T-helper 17 cell (primary cell): ENCODE measurements around the gene CYFIP1. TPM values are rescaled to one million over a fixed set of nuclear protein-coding genes. Genes with fewer than 3 reads are reported as not detected.
A peak's percentile ranks its signal among the peaks of the same experiment; 100 is the strongest.

Experiments used
- ATAC-seq: fragments of 150-1000 bp; cut with Tn5 transposase; 2 replicates; pipeline ENCODE4 v1.10.0; 2021; ENCODE audit warnings: mild to moderate bottlenecking, moderate library complexity
- DNase-seq, 3 donors: peaks; one replicate each; pipeline versions ENCODE4 v3.0.0 to v3.0.0-alpha.2; 2020 to 2021
- H3K9me3 ChIP-seq: one replicate; pipeline ENCODE4 v1.7.0; 2013; ENCODE audit warnings: low read length, mild to moderate bottlenecking; ENCODE audit not compliant: control insufficient read depth, poor library complexity, severe bottlenecking
- H3K27ac Mint-ChIP-seq: one replicate; pipeline ENCODE4 v1.8.0; 2022; ENCODE audit warnings: mild to moderate bottlenecking, moderate library complexity, mixed read lengths
- H3K27me3 Mint-ChIP-seq: one replicate; pipeline ENCODE4 v1.8.0; 2022; ENCODE audit warnings: mixed read lengths
- H3K36me3 Mint-ChIP-seq: one replicate; pipeline ENCODE4 v1.8.0; 2022; ENCODE audit warnings: low read depth, mixed read lengths
- H3K4me1 Mint-ChIP-seq: one replicate; pipeline ENCODE4 v1.8.0; 2022; ENCODE audit warnings: mild to moderate bottlenecking, mixed read lengths
- H3K4me3 Mint-ChIP-seq: one replicate; pipeline ENCODE4 v1.8.0; 2022; ENCODE audit warnings: mild to moderate bottlenecking, moderate library complexity, mixed read lengths
- total RNA-seq, 4 donors: library from RNA in 2 of 4; stranded (reverse) in 2 of 4; gene quantifications; one replicate each; pipeline ENCODE4 v1.2.3 and lab custom pipeline; 2022 to 2026

Gene CYFIP1
- total RNA-seq, 2 donors from 2014 or later: 14.8 to 17.7 TPM

DNA sequence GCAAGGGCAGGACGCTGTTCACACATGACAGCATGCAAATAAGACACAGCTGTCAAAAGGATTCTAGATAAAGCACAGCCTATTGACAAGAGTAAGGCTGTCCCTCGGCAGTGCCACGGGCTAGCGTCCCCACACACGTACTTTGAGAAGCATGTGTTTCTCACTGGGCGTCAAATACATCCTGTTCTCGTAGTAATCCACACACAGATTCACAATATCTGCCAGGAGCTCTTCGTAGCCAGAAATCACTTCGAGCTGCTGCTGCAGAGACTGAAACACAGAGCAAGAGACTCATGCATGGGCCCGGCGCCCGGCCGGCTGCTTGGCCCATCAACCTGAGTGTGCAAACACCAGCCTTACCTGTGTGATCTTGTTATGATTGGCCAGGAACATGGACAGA, 41.1 kb downstream of the CYFIP1 start:
- no peak for ATAC-seq
- H3K27me3 Mint-ChIP-seq: no peaks in the 10 kb centered on the region
- no peak for DNase-seq
- no peak overlapping the region for H3K4me3 Mint-ChIP-seq
- peaks cover 6% of the 10 kb centered on the region for H3K36me3 Mint-ChIP-seq
- peaks cover 3% of the 10 kb centered on the region for H3K4me1 Mint-ChIP-seq
- no peaks in the 10 kb centered on the region for H3K9me3 ChIP-seq
- no peak overlapping the region for H3K27ac Mint-ChIP-seq

DNA sequence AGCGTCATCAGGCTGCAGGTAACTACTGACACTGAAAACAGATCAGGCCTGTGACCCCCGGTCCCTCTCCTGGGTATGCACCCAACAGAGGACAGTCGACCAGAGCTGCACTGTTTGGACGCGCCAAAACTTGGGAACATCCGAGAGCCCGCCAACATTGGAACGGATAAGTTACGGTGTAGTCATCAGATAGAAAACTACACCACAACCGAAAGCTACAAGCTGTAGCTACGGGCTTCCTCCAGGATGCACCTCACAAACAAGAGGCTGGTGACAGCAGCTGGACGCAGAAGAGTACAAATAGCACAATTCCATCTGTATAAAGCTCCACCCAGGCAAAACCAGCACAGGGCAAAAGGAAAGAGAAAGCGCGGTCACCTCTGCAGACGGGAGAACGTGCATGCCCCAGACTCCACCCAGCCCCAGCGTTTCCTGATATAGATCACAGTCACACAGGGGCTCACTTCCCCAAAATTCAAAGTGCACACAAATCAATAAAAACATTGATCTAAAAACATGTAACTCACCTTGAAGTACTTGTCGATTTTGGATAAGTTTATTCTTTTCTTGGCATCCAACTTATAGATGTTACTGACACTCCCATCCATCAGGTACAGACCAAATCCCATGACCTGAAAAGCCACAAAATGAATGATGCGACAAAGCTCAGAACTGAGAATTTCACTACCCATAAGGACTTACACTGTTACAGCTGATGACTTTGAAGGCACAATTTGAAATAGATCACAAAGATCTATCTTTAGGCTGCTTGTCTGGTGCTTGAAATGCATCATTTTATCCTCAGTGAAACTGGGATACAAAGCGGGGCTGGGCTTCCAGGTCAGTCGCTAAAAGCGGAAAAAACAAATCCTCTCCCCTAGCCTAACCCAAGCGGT, 43.3 kb downstream of the CYFIP1 start:
- no peak overlapping the region for H3K27ac Mint-ChIP-seq

DNA sequence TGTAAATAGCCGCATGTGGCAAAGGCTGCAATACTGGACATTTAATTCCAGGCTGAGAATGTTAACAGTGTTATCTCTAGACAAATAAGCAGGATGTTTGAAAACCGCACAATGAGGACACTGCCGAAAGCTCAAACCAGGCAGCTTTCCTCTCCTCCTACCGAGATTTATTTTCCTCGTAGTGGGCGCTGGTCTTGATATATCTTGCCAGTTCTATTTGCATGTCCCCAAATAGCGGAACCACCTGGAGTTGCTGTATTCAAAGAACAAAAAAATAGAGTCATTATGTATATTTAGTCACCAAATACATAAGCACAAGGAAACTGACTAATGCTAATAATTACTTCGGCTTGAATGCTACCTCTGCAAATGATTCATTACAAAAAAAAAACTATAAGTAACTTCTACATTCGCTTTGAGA, 46.5 kb downstream of the CYFIP1 start:
- H3K36me3 Mint-ChIP-seq: peaks cover 3% of the 10 kb centered on the region
- no peaks in the 10 kb centered on the region for H3K9me3 ChIP-seq
- no peaks in the 10 kb centered on the region for H3K27me3 Mint-ChIP-seq
- DNase-seq (no peak), ATAC-seq (no peak)
- H3K27ac Mint-ChIP-seq: no peak overlapping the region
- peaks cover 3% of the 10 kb centered on the region for H3K4me1 Mint-ChIP-seq
- H3K4me3 Mint-ChIP-seq: no peak overlapping the region

More for the DNA sequence above, 43.3 kb downstream of the CYFIP1 start:
- DNase-seq (no peak), ATAC-seq (no peak)
- Mint-ChIP-seq H3K4me1 (peaks cover 3% of the 10 kb centered on the region), H3K27me3 (no peaks in the 10 kb centered on the region), H3K4me3 (no peak overlapping the region), H3K36me3 (peaks cover 3% of the 10 kb centered on the region)
- no peaks in the 10 kb centered on the region for H3K9me3 ChIP-seq

DNA sequence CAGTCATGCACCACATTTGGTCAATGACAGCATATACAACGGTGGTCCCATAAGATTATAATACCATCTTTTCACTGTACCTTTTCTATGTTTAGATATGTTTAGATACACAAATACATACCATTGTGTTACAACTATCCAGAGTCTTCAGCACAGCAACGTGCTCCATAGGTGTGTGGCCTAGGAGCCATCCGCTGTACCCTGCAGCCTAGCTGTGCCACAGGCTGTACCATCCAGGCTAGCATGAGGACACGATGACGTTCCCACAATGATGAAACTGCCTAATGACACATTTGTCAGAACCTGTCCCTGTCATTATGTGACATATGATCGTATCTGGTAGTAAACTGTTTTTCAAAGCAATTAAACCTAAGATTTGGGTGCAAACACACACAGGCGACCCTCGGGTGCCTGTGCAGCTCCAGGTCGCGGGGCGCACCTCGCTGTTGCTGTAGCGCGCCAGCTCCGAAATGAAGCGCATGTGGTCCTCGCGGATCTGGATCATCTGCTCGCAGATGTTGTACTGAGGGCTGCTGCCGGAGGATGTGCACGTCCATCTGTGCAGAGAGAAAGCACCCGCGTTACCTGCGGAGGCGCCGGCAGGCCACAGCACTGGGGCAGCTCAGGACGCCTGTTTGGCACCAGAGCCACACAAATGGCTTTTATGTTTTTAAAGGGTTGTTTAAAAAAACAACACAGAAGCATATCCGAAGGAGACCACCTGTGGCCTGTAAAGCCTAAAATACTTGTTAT, 48.2 kb downstream of the CYFIP1 start:
- H3K9me3 ChIP-seq: no peaks in the 10 kb centered on the region
- H3K27ac Mint-ChIP-seq: no peak overlapping the region
- no peaks in the 10 kb centered on the region for H3K36me3 Mint-ChIP-seq
- DNase-seq (no peak), ATAC-seq (no peak)
- H3K27me3 Mint-ChIP-seq: no peaks in the 10 kb centered on the region
- peaks cover 3% of the 10 kb centered on the region for H3K4me1 Mint-ChIP-seq
- H3K4me3 Mint-ChIP-seq: no peak overlapping the region

DNA sequence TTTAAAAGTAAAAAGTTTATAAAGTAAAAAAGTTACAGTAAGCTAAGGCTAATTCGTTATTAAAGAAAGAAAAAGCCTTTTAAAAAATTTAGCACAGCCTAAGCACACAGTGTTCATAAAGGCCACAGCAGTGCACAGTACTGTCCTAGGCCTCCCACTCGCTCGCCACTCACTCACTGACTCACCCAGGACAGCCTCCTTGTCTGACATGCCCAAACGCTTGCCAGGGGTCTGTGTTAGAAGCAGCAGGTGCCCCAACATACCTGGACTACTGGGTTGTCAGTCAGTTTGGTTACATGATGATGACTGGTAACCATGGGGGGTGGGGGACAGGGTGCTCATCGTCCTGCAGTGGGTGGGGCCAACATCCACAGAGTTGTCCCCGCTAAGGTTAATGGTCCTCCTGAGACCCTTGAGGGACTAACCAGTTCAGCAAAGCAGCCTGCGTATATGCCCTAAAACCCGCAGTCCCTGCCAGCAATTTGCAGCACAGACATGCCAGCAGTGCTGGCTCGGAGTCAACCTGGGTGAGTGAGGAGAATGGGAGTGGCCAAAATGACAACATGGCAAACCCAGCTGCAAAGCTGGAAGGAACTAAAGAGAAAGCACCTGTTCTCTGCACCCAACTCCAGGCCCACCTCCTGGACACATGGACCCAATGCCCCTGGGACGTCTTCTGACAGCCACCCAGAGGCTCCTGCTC, 49.2 kb downstream of the CYFIP1 start:
- Mint-ChIP-seq H3K4me3 (no peak overlapping the region), H3K36me3 (no peaks in the 10 kb centered on the region), H3K27me3 (no peaks in the 10 kb centered on the region), H3K27ac (no peak overlapping the region), H3K4me1 (no peaks in the 10 kb centered on the region)
- ATAC-seq (no peak), DNase-seq (no peak)
- no peaks in the 10 kb centered on the region for H3K9me3 ChIP-seq

DNA sequence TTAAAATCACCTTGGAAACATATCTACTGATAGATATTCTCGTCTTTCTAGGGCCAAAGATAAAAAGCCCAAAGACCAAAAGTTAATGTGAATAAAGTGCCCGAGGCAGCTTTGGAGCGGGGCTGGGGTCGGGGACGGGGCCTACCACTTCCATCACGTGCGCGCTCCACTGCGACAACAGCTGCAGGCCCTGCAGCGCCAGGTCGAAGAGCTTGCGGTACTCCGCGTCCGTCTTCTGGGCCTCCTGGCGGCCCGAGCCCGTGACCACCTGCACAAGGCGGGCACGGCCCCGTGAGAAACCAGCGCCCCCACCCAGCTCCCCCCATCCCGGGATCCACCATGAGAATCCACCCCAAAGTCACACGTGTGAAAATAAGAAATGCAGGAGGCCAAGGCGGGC, 52.4 kb downstream of the CYFIP1 start:
- no peaks in the 10 kb centered on the region for H3K9me3 ChIP-seq
- ATAC-seq (no peak), DNase-seq (no peak)
- Mint-ChIP-seq H3K27me3 (no peaks in the 10 kb centered on the region), H3K4me3 (no peak overlapping the region), H3K4me1 (no peaks in the 10 kb centered on the region), H3K27ac (no peak overlapping the region), H3K36me3 (no peaks in the 10 kb centered on the region)

DNA sequence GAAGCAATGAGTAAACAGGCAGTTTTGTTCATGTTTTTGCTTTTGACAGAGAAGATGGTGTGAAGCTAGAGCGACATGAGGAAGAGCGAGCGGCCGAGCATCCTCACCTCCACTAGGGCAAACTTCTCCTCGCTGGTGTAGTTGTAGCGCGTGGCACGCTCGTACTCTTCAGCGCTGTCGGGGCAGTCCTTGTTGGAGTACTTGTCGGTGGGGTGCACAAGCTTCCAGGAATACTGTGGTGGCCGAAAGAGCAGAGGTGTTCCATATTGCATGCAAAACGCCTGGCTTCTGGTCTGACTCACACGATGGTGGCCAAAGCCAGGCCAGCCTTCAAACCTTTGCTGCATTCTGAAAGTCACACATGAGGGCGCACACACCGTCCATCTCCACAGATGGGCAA, 54.3 kb downstream of the CYFIP1 start:
- no peak for DNase-seq
- Mint-ChIP-seq H3K4me1 (no peaks in the 10 kb centered on the region), H3K36me3 (peaks cover 2% of the 10 kb centered on the region), H3K27me3 (no peaks in the 10 kb centered on the region), H3K27ac (no peak overlapping the region), H3K4me3 (no peak overlapping the region)
- no peaks in the 10 kb centered on the region for H3K9me3 ChIP-seq
- no peak for ATAC-seq

DNA sequence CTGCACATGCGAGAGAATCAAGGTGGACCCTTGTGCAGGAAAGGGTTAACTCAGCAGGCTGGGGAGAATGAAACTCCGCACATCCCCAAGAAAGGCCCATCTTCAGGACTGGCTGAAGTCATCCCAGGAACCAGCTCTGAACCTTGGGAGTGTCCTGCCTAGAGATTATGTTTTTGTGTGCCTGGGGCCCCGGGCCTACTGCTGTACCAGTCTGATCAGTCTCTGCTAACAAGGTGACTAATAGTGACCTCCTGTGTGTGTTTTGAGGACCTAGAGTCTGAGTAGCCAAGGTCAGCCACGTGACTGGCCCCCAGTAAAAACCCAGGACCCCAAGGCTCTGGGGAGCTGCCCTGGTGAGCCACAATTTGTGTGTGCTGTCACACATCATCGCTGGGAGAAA, 58.2 kb downstream of the CYFIP1 start:
- no peaks in the 10 kb centered on the region for H3K9me3 ChIP-seq
- Mint-ChIP-seq H3K27ac (peak overlapping the region; percentile 45), H3K4me1 (no peaks in the 10 kb centered on the region), H3K4me3 (no peak overlapping the region), H3K36me3 (peaks cover 6% of the 10 kb centered on the region), H3K27me3 (no peaks in the 10 kb centered on the region)
- no peak for DNase-seq
- ATAC-seq: no peak

DNA sequence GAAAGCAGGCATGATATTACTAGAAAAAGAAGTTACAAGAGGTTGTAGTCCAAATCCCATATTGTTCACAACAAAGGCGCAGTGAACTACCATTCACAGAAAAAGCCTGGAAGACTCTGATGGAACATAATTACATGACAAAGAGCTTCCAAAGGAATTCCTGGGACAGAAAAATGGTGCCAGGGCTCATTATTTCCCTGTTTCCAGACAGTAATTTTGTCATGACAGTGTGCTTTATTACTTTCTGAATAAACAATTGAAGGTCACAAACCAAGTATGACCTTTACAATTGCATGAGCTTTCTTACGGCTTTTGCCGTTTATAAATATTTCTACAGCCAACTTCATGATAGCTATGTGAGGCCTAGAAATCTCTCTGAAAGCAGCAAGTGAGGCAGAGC, 61.0 kb downstream of the CYFIP1 start:
- H3K36me3 Mint-ChIP-seq: peaks cover 6% of the 10 kb centered on the region
- no peaks in the 10 kb centered on the region for H3K4me1 Mint-ChIP-seq
- no peak overlapping the region for H3K27ac Mint-ChIP-seq
- no peak overlapping the region for H3K4me3 Mint-ChIP-seq
- no peak for ATAC-seq
- no peaks in the 10 kb centered on the region for H3K9me3 ChIP-seq
- H3K27me3 Mint-ChIP-seq: no peaks in the 10 kb centered on the region
- DNase-seq: no peak

DNA sequence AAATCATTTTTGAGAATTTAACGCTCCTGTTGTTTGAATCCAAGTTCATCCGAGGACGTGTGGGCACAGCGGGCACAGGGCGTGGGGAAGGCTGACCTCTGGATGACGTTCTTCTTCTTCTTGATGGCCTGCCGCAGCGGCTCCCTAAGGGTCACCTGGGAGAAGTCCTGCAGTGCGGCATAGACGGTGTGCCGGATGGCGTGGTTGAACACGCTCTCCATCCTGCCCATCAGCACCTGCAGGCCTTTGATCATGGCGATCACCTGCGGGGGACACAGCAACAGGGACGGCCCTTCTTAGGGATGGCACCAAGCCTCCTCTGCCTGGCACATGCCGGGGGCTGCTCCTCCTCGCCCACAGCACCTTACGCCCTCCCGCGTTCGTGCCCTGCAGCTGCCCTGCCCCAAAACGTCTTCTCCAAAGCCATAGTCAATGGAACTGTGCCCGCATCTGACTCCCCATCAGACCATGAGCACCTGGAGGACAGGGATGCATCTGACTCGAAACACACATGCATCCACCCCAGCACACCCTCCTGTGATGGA, 61.5 kb downstream of the CYFIP1 start:
- Mint-ChIP-seq H3K27ac (no peak overlapping the region), H3K4me3 (no peak overlapping the region), H3K4me1 (no peaks in the 10 kb centered on the region), H3K36me3 (peaks cover 9% of the 10 kb centered on the region), H3K27me3 (no peaks in the 10 kb centered on the region)
- DNase-seq: no peak
- no peaks in the 10 kb centered on the region for H3K9me3 ChIP-seq
- ATAC-seq: no peak

DNA sequence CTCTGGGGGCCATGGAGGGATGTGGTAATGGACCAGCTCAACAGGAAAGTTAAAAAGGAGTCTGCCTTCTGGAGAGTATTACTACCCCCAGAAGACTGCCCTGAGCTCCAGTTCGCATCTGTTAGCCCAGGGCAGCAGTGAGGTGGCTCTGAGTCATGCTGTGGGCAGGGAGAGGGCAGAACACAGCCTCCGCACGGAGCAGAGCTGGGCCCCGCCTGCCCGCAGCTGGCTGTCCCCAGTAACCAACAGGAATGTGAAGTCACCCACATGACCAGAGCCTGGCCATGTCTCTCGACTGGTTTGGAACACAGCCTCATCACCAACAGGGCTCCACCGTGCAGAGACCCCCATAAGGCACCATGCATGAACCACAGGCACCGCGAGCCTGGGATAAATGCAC, 62.1 kb downstream of the CYFIP1 start:
- H3K4me1 Mint-ChIP-seq: no peaks in the 10 kb centered on the region
- no peak overlapping the region for H3K27ac Mint-ChIP-seq
- H3K27me3 Mint-ChIP-seq: no peaks in the 10 kb centered on the region
- H3K36me3 Mint-ChIP-seq: peaks cover 9% of the 10 kb centered on the region
- no peaks in the 10 kb centered on the region for H3K9me3 ChIP-seq
- ATAC-seq (no peak), DNase-seq (no peak)
- no peak overlapping the region for H3K4me3 Mint-ChIP-seq

DNA sequence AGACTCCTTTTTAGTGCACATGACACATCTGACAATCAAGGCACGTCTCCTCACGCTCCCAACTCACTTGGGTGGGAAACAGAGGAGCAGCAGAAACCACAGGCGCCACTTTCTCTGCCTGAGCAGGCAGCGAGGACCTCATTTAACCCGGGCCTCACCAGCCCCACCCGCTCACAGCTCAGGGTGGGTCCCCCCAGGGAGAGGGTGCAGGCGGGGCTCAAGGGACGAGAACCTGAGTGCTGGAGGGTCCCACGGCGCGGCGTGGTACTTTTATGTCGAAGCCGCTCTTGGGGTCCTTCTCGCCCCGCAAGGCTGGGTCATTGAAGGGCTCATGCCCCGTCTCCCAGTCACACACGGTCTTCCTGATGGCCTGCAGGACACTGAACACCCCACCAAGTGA, 62.6 kb downstream of the CYFIP1 start:
- H3K27ac Mint-ChIP-seq: no peak overlapping the region
- peaks cover 9% of the 10 kb centered on the region for H3K36me3 Mint-ChIP-seq
- no peak for ATAC-seq
- DNase-seq: no peak
- H3K4me1 Mint-ChIP-seq: no peaks in the 10 kb centered on the region
- no peaks in the 10 kb centered on the region for H3K9me3 ChIP-seq
- H3K4me3 Mint-ChIP-seq: no peak overlapping the region
- H3K27me3 Mint-ChIP-seq: no peaks in the 10 kb centered on the region
